ENCODE data around the gene CRB3. TPM values are rescaled to one million over a fixed set of nuclear protein-coding genes. Genes with fewer than 3 reads are reported as not detected.

CRB3 gene
- total RNA-seq, 2 experiments from 2014 or later, result 1.2 to 2.9 TPM

GRCh38 chr19:6457958-6458694, 5.9 kb upstream of the CRB3 start:
- Histone ChIP-seq H3K9me2 (ENCODE audit: insufficient read depth, low read length) (no peaks in the 10 kb centered on the region), H3K4me2 (ENCODE audit: low read length) (peak overlapping the region; percentile 91), H3K9me3 (ENCODE audit: low read length) (peaks cover 22% of the 10 kb centered on the region), H3K36me3 (ENCODE audit: insufficient read depth, low read length) (peaks cover 46% of the 10 kb centered on the region), H3K4me1 (ENCODE audit: insufficient read depth, low read length, poor library complexity, severe bottlenecking) (peaks cover 15% of the 10 kb centered on the region), H3K79me2 (ENCODE audit: insufficient read depth, low read depth, low read length) (peaks cover 13% of the 10 kb centered on the region; the same call in 1 of the 2 replicates), H3K27ac (ENCODE audit: low read depth, low read length, poor library complexity, severe bottlenecking) (peak overlapping the region; percentile 62), H2AFZ (ENCODE audit: low read length) (peak overlapping the region; percentile 28; the same call in 1 of the 2 replicates), H4K20me1 (ENCODE audit: insufficient read depth, low read length) (no peaks in the 10 kb centered on the region), H3K4me3 (ENCODE audit: low read depth, low read length, poor library complexity, severe bottlenecking) (peak overlapping the region; percentile 89)
- CTCF ChIA-PET (ENCODE audit: unreplicated experiment), result no interaction called here
- BruUV-seq (replicated peaks), result TSS peak; percentile 64
- POLR2A ChIA-PET, result interaction anchor here (0.5 to 1.8 kb wide), 2 partner anchors 11 to 23 kb away, joined by 3 to 6 read pairs; partner anchors contain the start of gene DENND1C
- intact Hi-C loops (cut with micrococcal nuclease; ENCODE audit: unreplicated experiment), result no loop called here
- DNase-seq (ENCODE audit: low spot score), result peak; percentile 58
- no peak for TF ChIP-seq EZH2phosphoT487 (IDR thresholded peaks at IDR 0.05; ENCODE audit: borderline replicate concordance, low read depth, low read length)
- TF ChIP-seq CTCF (conservative IDR thresholded peaks at IDR 0.05; ENCODE audit: low read length), result no peak

DNA sequence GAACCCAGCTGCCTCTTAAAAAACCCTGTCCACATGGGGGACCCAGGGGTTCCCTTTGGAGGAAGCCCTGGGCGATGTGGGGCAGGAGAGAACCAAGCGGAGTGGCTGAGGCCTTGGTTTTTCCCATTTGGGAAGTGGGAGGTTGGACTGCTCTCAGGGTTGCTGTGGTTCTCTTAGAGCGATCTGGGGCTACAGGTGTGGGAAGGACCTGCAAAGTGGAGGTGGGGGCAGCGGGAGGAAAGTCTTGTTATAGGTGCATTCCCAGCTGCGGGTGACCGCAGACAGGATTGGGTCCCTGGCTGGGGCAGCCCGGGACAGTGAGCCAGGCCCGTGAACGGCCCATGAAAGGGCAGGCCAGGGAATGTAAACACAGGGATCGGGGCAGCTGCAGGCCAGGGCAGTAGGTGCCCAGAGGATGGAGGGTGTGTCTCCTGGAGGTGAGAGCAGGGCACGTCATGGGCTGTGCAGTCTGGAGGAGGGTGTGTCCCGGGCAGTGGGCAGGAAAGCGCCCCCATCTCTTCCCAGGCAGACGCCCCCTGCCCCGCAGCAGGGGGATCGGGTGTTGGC, 5.3 kb upstream of the CRB3 start:
- ChIA-PET POLR2A (interaction anchor here (1.8 kb wide), 1 partner anchor 22 kb away, joined by 6 read pairs; the partner anchor contains the start of gene DENND1C), CTCF (ENCODE audit: unreplicated experiment) (interaction anchor here (0.6 kb wide), 1 partner anchor 128 kb away, joined by 5 read pairs; no protein-coding TSS in a partner anchor)
- peak overlapping the region; percentile 62 for H3K27ac ChIP-seq (ENCODE audit: low read depth, low read length, poor library complexity, severe bottlenecking)
- BruUV-seq (replicated peaks), result no TSS peak
- peak overlapping the region; percentile 89 for H3K4me3 ChIP-seq (ENCODE audit: low read depth, low read length, poor library complexity, severe bottlenecking)
- DNase-seq (ENCODE audit: low spot score), result peak; percentile 27
- H3K9me3 ChIP-seq (ENCODE audit: low read length), result peaks cover 16% of the 10 kb centered on the region
- H3K4me2 ChIP-seq (ENCODE audit: low read length), result peak overlapping the region; percentile 91
- no peaks in the 10 kb centered on the region for H4K20me1 ChIP-seq (ENCODE audit: insufficient read depth, low read length)
- H3K36me3 ChIP-seq (ENCODE audit: insufficient read depth, low read length), result peaks cover 40% of the 10 kb centered on the region
- TF ChIP-seq EZH2phosphoT487 (IDR thresholded peaks at IDR 0.05; ENCODE audit: borderline replicate concordance, low read depth, low read length) (no peak), CTCF (conservative IDR thresholded peaks at IDR 0.05; ENCODE audit: low read length) (peak; percentile 28)
- no peaks in the 10 kb centered on the region for H3K9me2 ChIP-seq (ENCODE audit: insufficient read depth, low read length)
- H3K4me1 ChIP-seq (ENCODE audit: insufficient read depth, low read length, poor library complexity, severe bottlenecking), result peaks cover 15% of the 10 kb centered on the region
- intact Hi-C loops (cut with micrococcal nuclease; ENCODE audit: unreplicated experiment), result no loop called here
- H2AFZ ChIP-seq (ENCODE audit: low read length), result peak overlapping the region; percentile 53; the same call in 1 of the 2 replicates
- H3K79me2 ChIP-seq (ENCODE audit: insufficient read depth, low read depth, low read length), result peaks cover 13% of the 10 kb centered on the region; the same call in 1 of the 2 replicates

All from OCI-LY7 (cell line).